ENCODE data around the gene SFI1.
A peak's percentile ranks its signal among the peaks of the same experiment; 100 is the strongest.
"Not testable (repeated sequence)": the region's sequence is repeated elsewhere in the genome, so short reads cannot be mapped to it uniquely, and the experiment has no call there.

Gene SFI1, protein sequence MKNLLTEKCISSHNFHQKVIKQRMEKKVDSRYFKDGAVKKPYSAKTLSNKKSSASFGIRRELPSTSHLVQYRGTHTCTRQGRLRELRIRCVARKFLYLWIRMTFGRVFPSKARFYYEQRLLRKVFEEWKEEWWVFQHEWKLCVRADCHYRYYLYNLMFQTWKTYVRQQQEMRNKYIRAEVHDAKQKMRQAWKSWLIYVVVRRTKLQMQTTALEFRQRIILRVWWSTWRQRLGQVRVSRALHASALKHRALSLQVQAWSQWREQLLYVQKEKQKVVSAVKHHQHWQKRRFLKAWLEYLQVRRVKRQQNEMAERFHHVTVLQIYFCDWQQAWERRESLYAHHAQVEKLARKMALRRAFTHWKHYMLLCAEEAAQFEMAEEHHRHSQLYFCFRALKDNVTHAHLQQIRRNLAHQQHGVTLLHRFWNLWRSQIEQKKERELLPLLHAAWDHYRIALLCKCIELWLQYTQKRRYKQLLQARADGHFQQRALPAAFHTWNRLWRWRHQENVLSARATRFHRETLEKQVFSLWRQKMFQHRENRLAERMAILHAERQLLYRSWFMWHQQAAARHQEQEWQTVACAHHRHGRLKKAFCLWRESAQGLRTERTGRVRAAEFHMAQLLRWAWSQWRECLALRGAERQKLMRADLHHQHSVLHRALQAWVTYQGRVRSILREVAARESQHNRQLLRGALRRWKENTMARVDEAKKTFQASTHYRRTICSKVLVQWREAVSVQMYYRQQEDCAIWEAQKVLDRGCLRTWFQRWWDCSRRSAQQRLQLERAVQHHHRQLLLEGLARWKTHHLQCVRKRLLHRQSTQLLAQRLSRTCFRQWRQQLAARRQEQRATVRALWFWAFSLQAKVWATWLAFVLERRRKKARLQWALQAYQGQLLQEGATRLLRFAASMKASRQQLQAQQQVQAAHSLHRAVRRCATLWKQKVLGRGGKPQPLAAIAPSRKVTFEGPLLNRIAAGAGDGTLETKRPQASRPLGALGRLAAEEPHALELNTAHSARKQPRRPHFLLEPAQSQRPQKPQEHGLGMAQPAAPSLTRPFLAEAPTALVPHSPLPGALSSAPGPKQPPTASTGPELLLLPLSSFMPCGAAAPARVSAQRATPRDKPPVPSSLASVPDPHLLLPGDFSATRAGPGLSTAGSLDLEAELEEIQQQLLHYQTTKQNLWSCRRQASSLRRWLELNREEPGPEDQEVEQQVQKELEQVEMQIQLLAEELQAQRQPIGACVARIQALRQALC

DNA sequence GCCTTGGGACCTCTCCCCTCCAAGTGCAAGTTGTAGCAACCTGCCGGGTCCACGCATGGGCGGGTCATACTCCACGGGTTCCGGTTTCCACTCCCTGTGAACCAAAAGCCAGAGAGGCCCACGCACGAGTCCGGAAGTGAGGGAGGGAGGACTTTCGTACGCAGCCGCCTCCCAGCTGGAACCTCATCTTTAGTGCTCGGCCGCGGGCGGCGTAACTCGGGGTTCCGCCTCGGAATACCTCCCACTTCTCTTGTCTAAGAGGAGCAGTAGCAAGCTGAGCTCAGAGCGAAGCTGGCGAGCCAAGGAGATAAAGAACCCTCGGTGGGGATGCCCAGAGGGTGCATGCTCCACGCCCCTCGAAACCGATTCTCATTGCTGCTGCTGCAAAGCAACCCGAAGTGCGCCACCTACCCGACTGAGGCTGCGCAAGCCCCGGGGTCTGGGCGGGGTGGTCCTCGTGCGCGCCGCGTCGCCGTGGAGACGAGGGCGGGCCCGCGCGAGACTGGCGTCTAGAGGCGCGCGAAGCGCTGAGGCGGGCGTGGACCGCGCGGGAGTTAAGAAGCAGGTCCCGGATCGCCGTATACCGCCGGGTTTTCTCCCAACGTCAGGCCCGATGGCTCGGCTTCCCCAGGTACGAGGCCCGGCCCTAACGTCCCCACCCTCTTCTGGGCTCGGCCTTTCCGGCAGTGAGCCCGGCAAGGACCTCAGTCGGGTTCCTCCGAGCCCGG is at the start of gene SFI1:
Gene SFI1, plus strand, starts transcription at position 530 of the 728 bp plus-strand sequence. CDS start 11,749 bp downstream, outside the sequence.
- peak; percentile 95 for DNase-seq

DNA sequence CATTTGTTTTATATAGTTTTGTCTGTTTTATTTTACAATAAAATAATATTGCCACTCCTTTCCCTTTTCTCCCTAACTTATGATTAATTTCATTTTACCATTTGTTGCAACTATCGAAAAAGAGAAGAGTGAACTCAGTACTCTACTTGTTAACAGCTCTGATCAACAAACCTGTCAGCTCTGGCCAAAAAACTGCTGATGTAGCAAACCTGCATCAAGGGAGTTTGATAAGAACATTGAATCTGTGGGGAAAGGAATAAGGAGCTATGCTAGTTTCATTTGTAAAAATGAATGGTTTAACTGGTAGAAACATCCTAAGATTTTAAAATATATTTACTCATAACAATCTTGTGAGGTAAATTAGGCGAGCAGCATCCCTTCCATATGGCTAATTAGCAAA is 49.6 kb upstream of the SFI1 start:
- DNase-seq = no peak

DNA sequence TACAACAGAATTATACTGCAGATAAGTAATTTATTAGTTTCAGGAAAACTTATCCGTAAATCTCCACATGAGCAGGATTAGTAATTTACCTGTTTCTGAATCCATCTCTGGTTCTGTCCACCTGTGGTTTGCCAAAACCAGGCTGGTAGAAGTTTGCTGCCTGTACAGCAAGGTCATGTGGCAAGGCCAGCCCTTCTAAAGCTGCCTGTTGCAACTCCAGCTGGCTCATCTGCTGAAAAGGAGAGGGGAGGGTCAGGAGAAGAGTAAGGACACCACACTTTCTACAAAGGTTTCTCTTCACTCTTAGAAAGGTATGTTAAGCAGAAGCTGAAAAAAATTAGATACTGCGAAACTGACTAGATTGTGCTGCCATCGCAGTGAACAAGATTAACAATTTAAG is 49.0 kb upstream of the SFI1 start:
- no peak for DNase-seq

GRCh38 chr22:31448382-31448781 is 48.0 kb upstream of the SFI1 start:
- DNase-seq = no peak

DNA sequence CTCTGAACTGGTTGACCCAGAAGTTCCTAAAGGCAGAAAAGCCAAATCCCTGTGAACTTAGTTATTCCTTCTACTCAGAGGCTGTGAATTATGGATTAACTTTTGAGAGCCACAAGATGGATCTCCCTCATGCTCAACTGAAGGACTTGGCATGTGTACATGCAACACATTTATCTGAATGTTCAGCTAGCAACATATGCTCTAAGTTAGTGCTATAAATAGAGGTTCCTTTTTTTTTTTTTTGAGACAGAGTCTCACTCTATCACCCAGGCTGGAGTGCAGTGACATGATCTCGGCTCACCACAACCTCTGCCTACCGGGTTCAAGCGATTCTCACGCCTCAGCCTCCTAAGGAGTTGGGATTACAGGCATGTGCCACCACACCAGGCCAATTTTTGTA is 46.8 kb upstream of the SFI1 start:
- DNase-seq = no peak

- peak; percentile 48 for DNase-seq
These were observed 44.4 kb upstream of the SFI1 start for GRCh38 chr22:31451709-31452571.

GRCh38 chr22:31461699-31462098 is 34.6 kb upstream of the SFI1 start:
- no peak for DNase-seq

GRCh38 chr22:31465307-31465706 is 31.0 kb upstream of the SFI1 start:
- DNase-seq = no peak

GRCh38 chr22:31474743-31475142 is 21.6 kb upstream of the SFI1 start:
- DNase-seq = no peak

GRCh38 chr22:31475800-31476199 is 20.5 kb upstream of the SFI1 start:
- no peak for DNase-seq

DNA sequence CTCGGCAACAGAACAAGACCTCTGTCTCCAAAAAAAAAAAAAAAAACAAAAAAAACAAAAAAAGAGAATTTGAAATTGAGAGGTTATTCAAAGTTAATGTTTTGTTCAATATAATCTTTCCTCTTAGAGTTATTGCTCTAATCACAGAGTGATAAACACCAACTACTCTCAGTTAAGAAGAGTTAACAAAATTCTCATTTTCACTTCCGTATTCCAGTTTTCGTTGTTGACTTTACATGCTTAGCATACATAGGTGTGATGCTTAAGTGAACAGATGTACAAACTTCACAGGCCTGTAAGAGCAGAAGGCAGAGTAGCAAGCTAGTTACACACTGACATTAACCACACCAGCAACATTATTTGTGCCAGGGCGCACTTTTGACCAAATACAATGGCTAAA is 19.0 kb upstream of the SFI1 start:
- no peak for DNase-seq

DNA sequence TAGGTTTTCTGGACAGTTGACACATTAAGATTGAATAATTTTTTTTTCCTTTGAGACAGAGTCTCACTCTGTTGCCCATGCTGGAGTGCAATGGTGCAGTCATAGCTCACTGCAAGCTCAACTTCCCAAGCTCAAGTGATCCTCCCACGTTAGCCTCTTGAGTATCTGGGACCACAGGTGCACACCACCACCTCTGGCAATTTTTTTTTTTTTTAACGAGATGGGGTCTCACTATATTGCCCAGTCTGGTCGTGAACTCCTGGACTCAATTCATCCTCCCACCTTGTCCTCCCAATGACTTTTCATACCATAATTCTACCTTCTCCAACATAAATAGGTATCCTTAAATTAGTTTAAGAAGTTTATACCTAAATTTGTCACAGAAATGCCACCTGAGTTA is 15.2 kb upstream of the SFI1 start:
- DNase-seq = no peak

- DNase-seq = not testable (repeated sequence)
These were observed 13.9 kb upstream of the SFI1 start for GRCh38 chr22:31482470-31482869.

- DNase-seq = not testable (repeated sequence)
These were observed 10.0 kb upstream of the SFI1 start for GRCh38 chr22:31486369-31486768.

GRCh38 chr22:31486951-31487350 is 9.4 kb upstream of the SFI1 start:
- DNase-seq = no peak

- DNase-seq = no peak
These were observed 7.9 kb upstream of the SFI1 start for GRCh38 chr22:31488346-31488883.

GRCh38 chr22:31488988-31489617 is 7.2 kb upstream of the SFI1 start:
- DNase-seq = peak; percentile 22

DNA sequence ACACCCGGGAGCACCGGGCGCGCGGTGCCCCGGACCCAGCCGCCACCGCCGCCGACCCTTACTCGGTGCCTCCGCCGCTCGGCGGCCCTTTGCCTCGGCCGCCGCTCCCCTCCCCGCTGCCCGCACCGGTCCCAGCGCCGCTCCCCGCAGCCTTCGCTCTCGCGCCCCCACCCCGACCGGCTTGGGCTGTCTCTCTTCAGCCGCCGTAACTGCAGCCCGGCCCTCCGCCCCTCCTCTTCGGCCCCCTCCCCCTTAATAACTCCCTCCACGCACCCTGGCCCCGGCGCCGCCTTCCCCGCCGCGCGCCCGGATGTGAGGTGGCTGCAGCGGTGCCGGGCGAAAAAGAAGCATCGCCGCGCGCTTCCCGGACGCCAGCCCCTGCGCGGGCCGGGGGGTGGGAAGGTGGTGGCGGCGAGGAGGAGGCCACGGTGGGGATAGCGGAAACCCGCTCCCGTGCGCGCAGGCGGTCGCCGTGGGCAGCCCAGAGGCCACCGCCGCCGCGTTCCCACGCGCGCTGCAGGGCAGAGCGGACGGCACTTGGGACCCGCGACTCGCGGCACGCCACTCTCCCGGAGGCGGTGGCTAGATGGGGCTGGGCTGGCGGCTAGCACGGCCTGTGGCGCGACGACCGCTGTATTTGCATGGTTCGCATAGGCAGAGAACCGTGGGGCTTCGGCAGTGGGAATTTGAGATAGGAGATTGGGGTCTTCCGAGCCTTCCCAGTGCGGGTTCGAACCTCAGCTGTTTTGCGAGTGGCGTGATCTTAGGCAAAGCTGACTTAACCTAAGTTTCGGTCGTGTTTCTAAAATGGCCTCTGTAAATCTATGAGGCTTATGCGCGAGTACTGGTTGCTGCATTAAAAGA is 6.5 kb upstream of the SFI1 start, which contains the start of gene EIF4ENIF1:
Gene EIF4ENIF1, minus strand, starts transcription at position 211 of the 864 bp plus-strand sequence. CDS start 1,124 bp downstream, outside the sequence.
- DNase-seq = peak; percentile 90

GRCh38 chr22:31490496-31490925 is 5.8 kb upstream of the SFI1 start:
- peak; percentile 75 for DNase-seq
